ENCODE data around the gene MCM9.

- TF ChIP-seq CTCF (conservative IDR thresholded peaks at IDR 0.05 in 1 of 2, IDR thresholded peaks at IDR 0.05 in 1 of 2; ENCODE audit: low read depth in 1 of 2, low read length in 2 of 2) (no peak), EZH2 (IDR thresholded peaks at IDR 0.05; ENCODE audit: low read length, missing control alignments) (no peak)
Observed at GRCh38 chr6:118813775-118814174, 121.2 kb downstream of the MCM9 start.
